ENCODE data around the gene ARID2. TPM values are rescaled to one million over a fixed set of nuclear protein-coding genes. Genes with fewer than 3 reads are reported as not detected.

ARID2 gene
- total and polyA plus RNA-seq, 2 of the 4 experiments (the other 2 are of a cell fraction) = 5.4 to 28.1 TPM

GRCh38 chr12:45933504-45933903 is 204.0 kb downstream of the ARID2 start:
- ATAC-seq (ENCODE audit: low read depth) (no peak), DNase-seq (no peak)
- Histone ChIP-seq H3K4ac (ENCODE audit: low read depth, low read length) (no peak overlapping the region), H2AK5ac (ENCODE audit: low read depth, low read length) (no peak overlapping the region), H2BK120ac (ENCODE audit: low read depth, low read length) (no peak overlapping the region), H4K8ac (ENCODE audit: low read depth in 2 of 2, low read length in 2 of 2) (no peak overlapping the region), H3K9me3 (ENCODE audit: control insufficient read depth, insufficient read depth, low read length) (no peaks in the 10 kb centered on the region), H3K56ac (ENCODE audit: extremely low read depth, insufficient read depth, low read length) (no peak overlapping the region), H4K5ac (ENCODE audit: low read depth, low read length) (no peak overlapping the region), H3K18ac (ENCODE audit: low read depth, low read length) (no peak overlapping the region), H3K27me3 (ENCODE audit: control insufficient read depth, insufficient read depth, low read length) (no peaks in the 10 kb centered on the region), H3K23ac (ENCODE audit: low read depth, low read length) (no peak overlapping the region), H2BK5ac (ENCODE audit: low read depth, low read length, poor library complexity, severe bottlenecking) (no peak overlapping the region), H3K4me3 (ENCODE audit: insufficient read depth, low read depth, low read length) (no peak overlapping the region), H3K79me1 (ENCODE audit: low read depth in 1 of 2, low read length in 2 of 2) (peaks cover 5 to 20% of the 10 kb centered on the region in 2 experiments; a peak in 3 of 4 replicates), H2BK15ac (ENCODE audit: low read depth, low read length) (no peak overlapping the region), H4K20me1 (ENCODE audit: insufficient read depth, low read length) (no peaks in the 10 kb centered on the region), H3K27ac (ENCODE audit: insufficient read depth, low read length) (no peak overlapping the region), H3K9me1 (ENCODE audit: insufficient read depth, low read length) (no peaks in the 10 kb centered on the region), H2BK20ac (ENCODE audit: low read depth, low read length) (no peak overlapping the region), H3K36me3 (ENCODE audit: control insufficient read depth, insufficient read depth, low read length) (peaks cover 18% of the 10 kb centered on the region), H3K9ac (ENCODE audit: low read depth, low read length) (no peak overlapping the region), H3K4me2 (ENCODE audit: low read depth, low read length) (no peak overlapping the region), H3K4me1 (ENCODE audit: control insufficient read depth, insufficient read depth, low read length) (no peaks in the 10 kb centered on the region), H3K14ac (replicated peaks; ENCODE audit: low read depth, low read length) (no peak overlapping the region), H2AFZ (replicated peaks; ENCODE audit: low read length, poor library complexity) (no peak overlapping the region), H4K91ac (ENCODE audit: insufficient read depth, low read depth, low read length) (no peak overlapping the region), H2AK9ac (replicated peaks; ENCODE audit: low read depth, low read length, poor library complexity) (no peak overlapping the region)
- in situ Hi-C loops (cut with MboI; ENCODE audit: low sequenced_read_pairs) = no loop called here
- TF ChIP-seq RFX5 (IDR thresholded peaks at IDR 0.05; ENCODE audit: low read depth, low read length) (no peak), CTCF (conservative IDR thresholded peaks at IDR 0.05; ENCODE audit: low read depth, low read length) (no peak), POLR2A (IDR thresholded peaks at IDR 0.05; ENCODE audit: low read depth, low read length) (no peak), RCOR1 (IDR thresholded peaks at IDR 0.05; ENCODE audit: insufficient replicate concordance, low read length) (no peak)
- intact Hi-C loops (cut with micrococcal nuclease) = no loop called here
- no TSS peak for BruUV-seq (replicated peaks)
- no CpG with 5 or more reads among the region's 2 CpGs for WGBS, 2 experiments (ENCODE audit: extremely low coverage in 2 of 2, insufficient read length in 1 of 2)
- dilution Hi-C loops (cut with HindIII; ENCODE audit: low sequenced_read_pairs, unreplicated experiment) = no loop called here
- ChIA-PET CTCF (interaction anchor here (1.5 kb wide), 1 partner anchor 55 kb away, joined by 3 read pairs; no protein-coding TSS in a partner anchor), POLR2A (ENCODE audit: unreplicated experiment) (no interaction called here)
